Smooth muscle cell (in vitro differentiated cells): ENCODE results near the gene MTA1. TPM values are rescaled to one million over a fixed set of nuclear protein-coding genes. Genes with fewer than 3 reads are reported as not detected.
A peak's percentile ranks its signal among the peaks of the same experiment; 100 is the strongest.

Source experiments
- DNase-seq: peaks from one replicate; lab custom pipeline; 2025; ENCODE audit not compliant: unreplicated experiment; lab: John Stamatoyannopoulos, UW
- H2AFZ ChIP-seq: fragments of 200-600 bp; sonication (generic); 2 replicates; pipeline ENCODE4 v1.6.0; 2016; ENCODE audit warnings: antibody characterized with exemption, low read depth, mild to moderate bottlenecking
- H3F3A ChIP-seq: fragments of 200-600 bp; sonication (generic); 2 replicates; pipeline ENCODE4 v1.6.0; 2017; ENCODE audit warnings: antibody characterized with exemption, low read depth
- H3K27ac ChIP-seq: fragments of 200-600 bp; sonication (generic); 2 replicates; pipeline ENCODE4 v1.5.1; 2016; ENCODE audit warnings: low read depth, mild to moderate bottlenecking
- H3K27me3 ChIP-seq: fragments of 200-600 bp; sonication (generic); 2 replicates; pipeline ENCODE4 v1.6.1; 2016; ENCODE audit warnings: low read depth, mild to moderate bottlenecking
- H3K36me3 ChIP-seq: fragments of 200-600 bp; sonication (generic); 2 replicates; pipeline ENCODE4 v1.5.1; 2016; ENCODE audit warnings: low read depth
- H3K4me1 ChIP-seq: fragments of 200-600 bp; sonication (generic); 2 replicates; pipeline ENCODE4 v1.5.1; 2016; ENCODE audit warnings: low read depth
- H3K4me2 ChIP-seq: fragments of 200-600 bp; sonication (generic); 2 replicates; pipeline ENCODE4 v1.6.0; 2016; ENCODE audit warnings: mild to moderate bottlenecking
- H3K4me3 ChIP-seq: fragments of 200-600 bp; sonication (generic); 2 replicates; pipeline ENCODE4 v1.5.1; 2016; ENCODE audit warnings: mild to moderate bottlenecking
- H3K79me2 ChIP-seq: fragments of 200-600 bp; sonication (generic); 2 replicates; pipeline ENCODE4 v1.6.0; 2016; ENCODE audit warnings: low read depth, mild to moderate bottlenecking
- H3K9ac ChIP-seq: fragments of 200-600 bp; sonication (generic); 2 replicates; pipeline ENCODE4 v1.6.0; 2016; ENCODE audit warnings: low read depth
- H3K9me3 ChIP-seq: fragments of 200-600 bp; sonication (generic); replicated peaks from 2 replicates; pipeline ENCODE4 v1.5.1; 2016; ENCODE audit warnings: low read depth
- H4K20me1 ChIP-seq: fragments of 200-600 bp; sonication (generic); 2 replicates; pipeline ENCODE4 v1.6.0; 2016; ENCODE audit warnings: low read depth
- WGBS: methylation state at CpG from one replicate; pipeline ENCODE4 v1.1.7; 2016; ENCODE audit warnings: low lambda C conversion rate; 5-methylcytosine and 5-hydroxymethylcytosine counted together
- polyA plus RNA-seq: library from polyadenylated mRNA; unstranded; fragments of >200 nt; fragmentation: Nextera tagmentation; extraction: Ambion mirVana; gene quantifications from 2 replicates; pipeline ENCODE4 v1.2.1, GENCODE V29; 2016
- total RNA-seq: library from RNA; depleted of rRNA; stranded (reverse); fragments of >200 nt; gene quantifications from 2 replicates; pipeline ENCODE4 v1.2.3, GENCODE V29; 2014
- TF ChIP-seq, protein P1 (sequence below): fragments of 200-600 bp; sonication (generic); IDR thresholded peaks from 2 replicates; pipeline ENCODE4 v1.5.1; 2017; ENCODE audit warnings: borderline replicate concordance, mild to moderate bottlenecking, antibody characterized with exemption; ENCODE audit not compliant: insufficient read depth, poor library complexity, severe bottlenecking

The MTA1 gene
- total RNA-seq (25.5 and 41.3 TPM in 2 replicates), polyA plus RNA-seq (48.7 and 60.4 TPM in 2 replicates)

DNA sequence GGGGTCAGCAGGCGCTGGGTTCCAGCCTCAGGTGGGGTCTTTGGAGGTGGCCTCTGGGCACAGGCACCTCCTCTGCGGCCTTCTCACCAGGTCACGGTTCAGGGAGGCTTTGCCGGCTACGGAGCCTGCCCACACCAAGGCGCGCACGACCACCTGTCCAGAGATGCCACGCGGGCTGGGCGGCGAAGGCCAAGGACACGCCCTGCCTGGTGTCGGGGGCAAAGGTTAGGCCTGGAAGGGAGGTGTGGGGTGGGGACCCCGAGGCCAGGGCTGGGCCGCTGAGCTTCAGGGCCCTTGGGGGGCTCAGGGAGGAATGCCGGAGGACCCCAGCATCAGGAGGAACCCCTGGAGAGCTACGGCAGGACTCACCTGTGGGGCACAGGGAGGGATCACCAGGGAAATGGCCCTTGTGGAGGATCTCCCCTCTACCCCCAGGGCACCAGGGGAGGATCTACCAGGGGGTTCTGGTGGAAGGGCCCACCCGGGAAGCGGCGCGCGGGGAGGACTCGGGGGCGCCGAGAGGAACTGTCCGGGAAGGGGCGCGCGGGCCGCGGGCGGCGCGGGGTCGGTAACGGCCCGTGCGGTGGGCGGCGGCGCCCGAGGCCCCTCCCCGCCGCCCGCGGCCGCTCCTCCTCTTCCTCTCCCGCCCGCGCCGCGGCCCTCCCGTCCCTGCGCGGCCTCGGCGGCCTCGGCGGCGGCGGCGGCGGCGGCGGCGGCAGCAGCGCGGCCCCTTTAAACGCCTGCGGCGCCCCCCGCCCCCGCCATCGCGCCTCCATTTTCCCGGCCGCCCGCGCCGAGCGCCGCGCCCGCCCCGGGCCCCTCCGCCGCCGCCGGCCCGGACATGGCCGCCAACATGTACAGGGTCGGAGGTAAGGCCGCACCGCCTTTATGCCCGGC lies at the start of gene MTA1:
MTA1 (plus strand) TSS at position 633 of the 897 bp plus-strand sequence; CDS start at position 842, 209 bp downstream.
- peak within 1 kb of the TSS; percentile 99 for H3K4me2 ChIP-seq
- H3K27ac ChIP-seq = peak within 1 kb of the TSS; percentile 15
- no peaks in the 10 kb centered on the region for H3K36me3 ChIP-seq
- H3K79me2 ChIP-seq = peaks cover 45% of the 10 kb centered on the region
- H3K4me1 ChIP-seq = peaks cover 18% of the 10 kb centered on the region
- H3K9ac ChIP-seq = peak within 1 kb of the TSS; percentile 73
- H4K20me1 ChIP-seq = peaks cover 36% of the 10 kb centered on the region
- H3K4me3 ChIP-seq = peak within 1 kb of the TSS; percentile 76
- TF ChIP-seq, protein P1, sequence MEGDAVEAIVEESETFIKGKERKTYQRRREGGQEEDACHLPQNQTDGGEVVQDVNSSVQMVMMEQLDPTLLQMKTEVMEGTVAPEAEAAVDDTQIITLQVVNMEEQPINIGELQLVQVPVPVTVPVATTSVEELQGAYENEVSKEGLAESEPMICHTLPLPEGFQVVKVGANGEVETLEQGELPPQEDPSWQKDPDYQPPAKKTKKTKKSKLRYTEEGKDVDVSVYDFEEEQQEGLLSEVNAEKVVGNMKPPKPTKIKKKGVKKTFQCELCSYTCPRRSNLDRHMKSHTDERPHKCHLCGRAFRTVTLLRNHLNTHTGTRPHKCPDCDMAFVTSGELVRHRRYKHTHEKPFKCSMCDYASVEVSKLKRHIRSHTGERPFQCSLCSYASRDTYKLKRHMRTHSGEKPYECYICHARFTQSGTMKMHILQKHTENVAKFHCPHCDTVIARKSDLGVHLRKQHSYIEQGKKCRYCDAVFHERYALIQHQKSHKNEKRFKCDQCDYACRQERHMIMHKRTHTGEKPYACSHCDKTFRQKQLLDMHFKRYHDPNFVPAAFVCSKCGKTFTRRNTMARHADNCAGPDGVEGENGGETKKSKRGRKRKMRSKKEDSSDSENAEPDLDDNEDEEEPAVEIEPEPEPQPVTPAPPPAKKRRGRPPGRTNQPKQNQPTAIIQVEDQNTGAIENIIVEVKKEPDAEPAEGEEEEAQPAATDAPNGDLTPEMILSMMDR = no peak
- 44% methylated on average over 16 of the region's 96 CpGs for WGBS
- no peak for DNase-seq
- peak within 1 kb of the TSS; percentile 90 for H2AFZ ChIP-seq
- H3K9me3 ChIP-seq = no peaks in the 10 kb centered on the region
- H3F3A ChIP-seq = peaks cover 1% of the 10 kb centered on the region
- no peaks in the 10 kb centered on the region for H3K27me3 ChIP-seq

DNA sequence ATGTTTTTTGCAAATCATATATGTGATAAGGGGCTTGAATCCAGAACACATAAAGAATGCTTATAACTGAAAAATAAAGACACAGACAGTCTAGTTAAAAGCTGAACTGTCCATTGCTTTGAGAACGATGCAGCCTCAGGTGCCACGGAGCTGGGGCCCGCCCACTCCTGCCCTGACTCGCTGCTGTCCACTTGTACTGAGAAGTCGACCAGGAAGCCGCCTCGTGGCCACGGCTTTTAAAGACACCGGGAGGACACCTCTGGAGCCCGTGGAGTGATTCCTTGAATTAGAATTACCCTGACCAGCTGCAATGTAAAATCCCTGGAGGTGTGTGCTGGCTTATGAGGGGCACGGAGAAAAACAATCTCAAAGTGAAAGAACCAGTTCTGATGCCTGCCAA lies 45.2 kb upstream of the MTA1 start:
- no peak overlapping the region for H3K9ac ChIP-seq
- H3K4me3 ChIP-seq = no peak overlapping the region
- no peaks in the 10 kb centered on the region for H3K27me3 ChIP-seq
- H3K4me1 ChIP-seq = no peaks in the 10 kb centered on the region
- no peak overlapping the region for H2AFZ ChIP-seq
- no peaks in the 10 kb centered on the region for H4K20me1 ChIP-seq
- H3K36me3 ChIP-seq = no peaks in the 10 kb centered on the region
- no peak for DNase-seq
- no peaks in the 10 kb centered on the region for H3K9me3 ChIP-seq
- TF ChIP-seq, protein P1 = no peak
- 91% methylated on average over 11 of the region's 11 CpGs for WGBS
- H3F3A ChIP-seq = no peaks in the 10 kb centered on the region
- no peak overlapping the region for H3K4me2 ChIP-seq
- H3K27ac ChIP-seq = no peak overlapping the region
- no peaks in the 10 kb centered on the region for H3K79me2 ChIP-seq

DNA sequence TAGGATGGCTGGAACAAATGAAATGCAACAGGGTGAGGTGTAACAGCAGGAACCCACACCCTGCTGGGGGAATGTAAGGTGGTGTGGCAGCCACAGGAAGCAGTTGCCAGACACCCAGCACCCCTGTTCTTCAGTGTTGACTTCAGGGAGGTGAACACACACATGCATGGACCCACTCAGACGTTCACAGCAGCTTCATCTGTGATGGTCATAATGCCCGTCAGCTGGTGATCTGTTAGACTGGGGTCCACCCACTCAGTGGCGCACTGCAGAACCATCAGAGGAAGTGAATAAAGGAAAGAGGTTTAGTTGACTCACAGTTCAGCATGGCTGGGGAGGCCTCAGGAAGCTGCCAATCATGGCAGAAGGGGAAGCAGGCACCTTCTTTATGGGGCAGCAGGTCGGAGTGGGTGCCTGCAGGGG lies 44.0 kb upstream of the MTA1 start:
- TF ChIP-seq, protein P1 = no peak
- Histone ChIP-seq H3K27ac (no peak overlapping the region), H3K4me1 (no peaks in the 10 kb centered on the region), H3K79me2 (no peaks in the 10 kb centered on the region), H3K27me3 (no peaks in the 10 kb centered on the region), H2AFZ (no peak overlapping the region), H3K36me3 (no peaks in the 10 kb centered on the region), H4K20me1 (no peaks in the 10 kb centered on the region), H3F3A (no peaks in the 10 kb centered on the region), H3K9me3 (no peaks in the 10 kb centered on the region), H3K9ac (no peak overlapping the region), H3K4me3 (no peak overlapping the region), H3K4me2 (no peak overlapping the region)
- no peak for DNase-seq
- WGBS = 49% methylated on average over 4 of the region's 4 CpGs
